HG02938 (cell line): Measurements from ENCODE around the gene AKR1D1.

Experiments
- ATAC-seq: cut with Tn5 transposase; IDR thresholded peaks from one replicate; pipeline ENCODE4 v1.9.1; 2021; ENCODE audit warnings: mild to moderate bottlenecking, moderate library complexity; ENCODE audit not compliant: unreplicated experiment

AKR1D1 gene

DNA sequence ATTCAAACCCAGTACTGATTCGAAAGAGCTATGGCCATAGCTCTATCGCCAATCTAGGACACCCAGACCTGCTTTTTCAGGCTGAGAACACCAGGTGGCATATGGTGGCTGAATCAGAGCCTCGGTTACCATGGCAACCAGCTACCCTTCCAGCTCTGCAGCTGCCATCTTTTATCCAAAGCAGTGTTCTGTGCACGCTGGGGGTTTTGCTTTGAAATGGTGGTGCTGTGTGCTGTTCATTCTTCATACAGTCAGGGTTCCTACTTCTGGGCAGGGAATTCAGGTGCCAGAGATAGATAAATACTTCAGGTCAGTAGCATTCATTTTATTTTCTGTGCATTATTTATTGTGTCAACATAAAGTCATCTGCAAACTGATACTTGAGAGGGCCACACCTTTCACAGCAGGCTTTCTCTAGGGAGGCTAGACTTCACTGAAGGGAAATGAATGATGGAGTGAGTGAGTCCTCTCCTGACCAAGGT lies 85.4 kb downstream of the AKR1D1 start:
- ATAC-seq: peak; percentile 98

DNA sequence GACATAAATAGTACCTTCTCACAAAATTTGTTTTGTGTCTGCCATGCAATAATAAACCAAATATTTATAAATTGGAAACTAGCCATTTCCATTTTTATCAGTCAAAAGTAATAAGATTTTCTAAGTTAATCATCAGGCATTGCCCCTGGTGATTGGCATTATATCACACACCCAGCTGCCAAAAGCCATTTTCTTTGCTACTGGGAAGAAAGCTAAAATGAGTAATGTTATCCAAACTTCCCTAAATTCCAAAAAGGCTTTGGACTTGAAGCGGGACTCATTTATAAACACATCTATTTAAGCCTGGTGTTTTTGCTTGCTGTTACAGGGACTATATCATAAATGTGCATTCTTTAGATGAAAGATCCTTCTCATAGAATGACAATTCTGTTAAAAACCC lies 86.0 kb downstream of the AKR1D1 start:
- ATAC-seq: no peak

DNA sequence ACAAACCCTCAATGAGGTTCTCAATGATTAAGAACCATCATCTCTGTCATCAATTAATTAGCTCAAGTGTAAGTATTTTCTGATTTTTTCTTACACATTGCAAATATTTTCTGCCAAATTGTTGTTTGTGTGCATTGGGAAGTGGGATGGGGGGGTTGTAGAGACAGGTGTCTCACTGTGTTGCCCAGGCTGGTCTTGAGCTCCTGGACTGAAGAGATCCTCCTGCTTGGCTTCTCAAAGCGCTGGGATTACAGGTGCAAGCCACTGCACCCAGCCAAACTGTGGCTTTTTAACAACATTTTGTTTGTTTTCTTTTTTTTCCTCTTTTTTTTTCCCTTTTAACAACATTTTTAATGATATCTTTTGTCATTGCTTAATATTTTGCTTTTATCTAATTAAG lies 87.5 kb downstream of the AKR1D1 start:
- no peak for ATAC-seq

DNA sequence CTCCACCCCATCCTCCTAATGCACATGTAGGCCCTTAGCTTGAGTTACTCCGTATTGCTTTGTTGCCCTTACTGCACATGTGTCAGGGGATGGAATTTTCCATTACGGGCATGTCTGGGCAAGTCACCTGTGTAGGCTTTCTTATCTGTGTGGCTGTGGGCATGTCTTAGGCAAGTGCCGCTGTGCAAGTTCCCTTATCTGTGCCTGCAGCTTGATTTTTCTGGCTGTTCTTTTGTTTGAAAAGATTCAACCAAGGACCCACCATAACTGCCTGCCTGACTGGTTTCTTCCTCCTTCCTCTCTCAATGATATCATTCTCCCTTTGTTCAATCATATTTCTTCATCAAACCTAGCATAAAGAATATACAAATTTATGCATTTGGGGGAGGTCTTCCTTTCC lies 88.5 kb downstream of the AKR1D1 start:
- no peak for ATAC-seq

DNA sequence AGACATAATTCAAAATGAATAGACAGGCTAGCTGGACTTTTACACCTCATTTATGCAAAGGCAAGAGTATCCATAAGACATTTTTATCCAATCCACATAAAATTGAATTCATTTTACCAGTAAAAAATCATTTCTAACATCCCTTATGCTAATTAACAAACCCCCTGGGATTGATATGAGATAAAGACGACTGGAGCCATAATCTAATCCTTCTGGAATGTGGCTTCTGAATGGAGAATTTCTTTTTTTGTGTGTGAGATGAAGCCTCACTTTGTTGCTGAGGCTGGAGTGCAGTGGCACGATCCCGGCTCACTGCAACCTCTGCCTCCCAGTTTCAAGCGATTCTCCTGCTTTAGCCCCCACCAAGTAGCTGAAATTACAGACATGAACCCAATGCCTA lies 90.4 kb downstream of the AKR1D1 start:
- no peak for ATAC-seq

DNA sequence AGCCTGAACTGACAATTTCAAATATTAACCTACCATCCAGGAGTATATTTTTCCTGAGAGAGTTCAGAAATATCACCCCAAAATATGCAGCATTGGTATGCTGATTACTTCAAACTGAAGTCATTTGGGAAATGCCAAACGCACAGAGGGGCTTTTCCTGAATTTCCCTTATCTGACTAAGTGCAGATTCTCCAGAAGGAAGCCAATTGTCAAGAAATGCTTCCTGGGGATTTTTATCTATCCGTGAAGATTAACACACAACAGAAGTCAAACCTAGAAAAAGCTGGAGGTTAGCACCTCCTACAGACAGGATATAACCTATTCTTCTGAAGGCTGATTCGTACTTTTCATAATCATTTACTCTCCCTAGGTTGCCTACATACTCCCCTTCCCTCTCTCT lies 91.0 kb downstream of the AKR1D1 start:
- no peak for ATAC-seq

DNA sequence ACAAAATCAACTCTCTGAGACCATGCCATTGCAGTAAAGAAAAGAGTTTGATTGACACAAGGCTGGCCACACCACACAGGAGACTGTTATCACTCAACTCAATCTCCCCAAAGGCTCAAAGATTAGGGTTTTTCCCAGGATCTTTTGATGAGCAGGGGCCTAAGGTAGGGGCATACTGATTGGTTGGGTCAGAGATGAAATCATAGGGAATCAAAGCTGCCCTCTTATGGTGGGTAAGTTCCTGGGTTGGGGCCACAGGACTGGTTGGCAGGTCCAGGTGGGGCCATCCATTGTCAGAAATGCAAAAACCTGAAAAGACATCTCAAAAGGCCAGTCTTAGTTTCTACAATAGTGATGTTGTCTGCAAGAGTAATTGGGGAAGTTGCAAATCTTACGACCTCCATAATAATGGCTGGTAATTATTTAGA lies 91.6 kb downstream of the AKR1D1 start:
- ATAC-seq: no peak
